Choroid plexus epithelial cell (primary cell): Measurements from ENCODE around the gene PNCK.

Source experiments
- DNase-seq: peaks from one replicate; pipeline ENCODE4 v3.0.0-alpha.2; 2010; ENCODE audit warnings: low read depth
- H3K4me3 ChIP-seq: 2 replicates; pipeline ENCODE4 v1.5.1; 2011; ENCODE audit warnings: low read depth, mild to moderate bottlenecking, control low read depth, low read length, moderate library complexity
- CTCF ChIP-seq: conservative IDR thresholded peaks from 2 replicates; pipeline ENCODE4 v1.5.1; 2011; ENCODE audit warnings: low read depth, mild to moderate bottlenecking, control low read depth, inconsistent platforms, low read length, moderate library complexity

The PNCK gene

GRCh38 chrX:153622661-153623309, 50.8 kb downstream of the PNCK start:
- DNase-seq = no peak
- H3K4me3 ChIP-seq = no peak overlapping the region
- TF ChIP-seq CTCF = no peak

- no peak overlapping the region for H3K4me3 ChIP-seq
- DNase-seq = no peak
- no peak for TF ChIP-seq CTCF
Measured at GRCh38 chrX:153621949-153622598, 51.5 kb downstream of the PNCK start.

GRCh38 chrX:153620576-153620975, 53.0 kb downstream of the PNCK start:
- DNase-seq = no peak
- no peak for TF ChIP-seq CTCF
- no peak overlapping the region for H3K4me3 ChIP-seq
